DOHH2 (cell line): Measurements from ENCODE around the gene CHD5.

Source experiments
- EZH2phosphoT487 ChIP-seq: fragments of 200-600 bp; sonication (generic); IDR thresholded peaks from 2 replicates; pipeline ENCODE4 v1.6.1; 2017; ENCODE audit warnings: borderline replicate concordance, mild to moderate bottlenecking, antibody characterized with exemption, low read length, moderate library complexity, mixed read lengths
- TF ChIP-seq, protein P1 (sequence below): fragments of 200-600 bp; sonication (generic); IDR thresholded peaks from one replicate; pipeline ENCODE4 v1.5.1; 2014; ENCODE audit warnings: antibody characterized with exemption, mild to moderate bottlenecking, low read depth, low read length; ENCODE audit not compliant: poor library complexity, severe bottlenecking

DNA sequence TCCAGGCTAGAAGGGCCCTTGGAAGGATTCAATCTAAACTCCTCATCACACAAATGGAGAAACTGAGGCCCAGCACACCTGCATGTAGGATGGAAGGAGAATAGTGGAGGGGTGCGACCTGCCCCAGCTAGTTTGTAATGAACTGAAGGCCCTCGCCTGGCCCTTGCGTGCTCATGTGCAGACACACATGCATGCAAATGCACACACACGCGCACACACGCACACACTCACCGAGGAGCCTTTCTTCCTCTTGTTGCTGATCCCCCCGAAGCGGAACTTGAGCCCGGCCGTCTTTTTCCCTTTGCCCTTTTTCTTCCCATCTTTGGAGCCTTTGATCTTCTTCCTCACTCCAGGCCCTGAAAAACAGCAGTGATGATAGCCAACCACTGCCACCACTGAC lies 27.9 kb downstream of the CHD5 start:
- TF ChIP-seq, protein P1, sequence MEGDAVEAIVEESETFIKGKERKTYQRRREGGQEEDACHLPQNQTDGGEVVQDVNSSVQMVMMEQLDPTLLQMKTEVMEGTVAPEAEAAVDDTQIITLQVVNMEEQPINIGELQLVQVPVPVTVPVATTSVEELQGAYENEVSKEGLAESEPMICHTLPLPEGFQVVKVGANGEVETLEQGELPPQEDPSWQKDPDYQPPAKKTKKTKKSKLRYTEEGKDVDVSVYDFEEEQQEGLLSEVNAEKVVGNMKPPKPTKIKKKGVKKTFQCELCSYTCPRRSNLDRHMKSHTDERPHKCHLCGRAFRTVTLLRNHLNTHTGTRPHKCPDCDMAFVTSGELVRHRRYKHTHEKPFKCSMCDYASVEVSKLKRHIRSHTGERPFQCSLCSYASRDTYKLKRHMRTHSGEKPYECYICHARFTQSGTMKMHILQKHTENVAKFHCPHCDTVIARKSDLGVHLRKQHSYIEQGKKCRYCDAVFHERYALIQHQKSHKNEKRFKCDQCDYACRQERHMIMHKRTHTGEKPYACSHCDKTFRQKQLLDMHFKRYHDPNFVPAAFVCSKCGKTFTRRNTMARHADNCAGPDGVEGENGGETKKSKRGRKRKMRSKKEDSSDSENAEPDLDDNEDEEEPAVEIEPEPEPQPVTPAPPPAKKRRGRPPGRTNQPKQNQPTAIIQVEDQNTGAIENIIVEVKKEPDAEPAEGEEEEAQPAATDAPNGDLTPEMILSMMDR = no peak
- TF ChIP-seq EZH2phosphoT487 = no peak
